BLaER1 treated with 17β-estradiol and CSF1 and Interleukin-3, amounts not matched to agents 10 nM and 100 nM (cell line): ENCODE measurements around the gene RPEL1.
"Not testable (repeated sequence)": the region's sequence is repeated elsewhere in the genome, so short reads cannot be mapped to it uniquely, and the experiment has no call there.

ENCODE experiments used
- H3K27ac ChIP-seq, 11 experiments: shearing (Covaris generic); formaldehyde crosslinking; 2 replicates each; pipeline ENCODE4 v1.8.1; 2022
- H3K27me3 ChIP-seq, 11 experiments: shearing (Covaris generic); formaldehyde crosslinking; 2 replicates each; pipeline ENCODE4 v1.8.1; 2022
- H3K36me3 ChIP-seq, 11 experiments: shearing (Covaris generic); formaldehyde crosslinking; 2 replicates each; pipeline ENCODE4 v1.8.1; 2022
- H3K4me1 ChIP-seq, 10 experiments: shearing (Covaris generic); formaldehyde crosslinking; 2 replicates each; pipeline ENCODE4 v1.8.1; 2022
- H3K4me2 ChIP-seq, 11 experiments: shearing (Covaris generic); formaldehyde crosslinking; 2 replicates each; pipeline ENCODE4 v1.8.1; 2022
- H3K4me3 ChIP-seq, 10 experiments: shearing (Covaris generic); formaldehyde crosslinking; 2 replicates each; pipeline ENCODE4 v1.8.1; 2022
- H3K9ac ChIP-seq, 11 experiments: shearing (Covaris generic); formaldehyde crosslinking; 2 replicates each; pipeline ENCODE4 v1.8.1; 2022
- H3K9me3 ChIP-seq, 11 experiments: shearing (Covaris generic); formaldehyde crosslinking; replicated peaks in 1 of 11; 2 replicates each; pipeline ENCODE4 v1.8.1; 2022
- H4K20me1 ChIP-seq, 11 experiments: shearing (Covaris generic); formaldehyde crosslinking; 2 replicates each; pipeline ENCODE4 v1.8.1; 2022
- Cebpa-rat ChIP-seq, 11 experiments: shearing (Covaris generic); IDR thresholded peaks; 2 replicates each; pipeline ENCODE4 v1.8.1; 2022

The RPEL1 gene

GRCh38 chr10:103245587-103245986 lies at the start of gene RPEL1:
TSS of gene RPEL1 (plus strand) at chr10:103245887. CDS start at chr10:103245997, 110 bp downstream.
- not testable (repeated sequence) for H3K4me3 ChIP-seq, H3K4me2 ChIP-seq, H3K9ac ChIP-seq, H3K27me3 ChIP-seq, H3K27ac ChIP-seq, H3K36me3 ChIP-seq, H3K9me3 ChIP-seq, H4K20me1 ChIP-seq
- peaks cover 0 to 19% (median 5%) of the 10 kb centered on the region in 10 experiments; a peak in 10 of 20 replicates for H3K4me1 ChIP-seq

DNA sequence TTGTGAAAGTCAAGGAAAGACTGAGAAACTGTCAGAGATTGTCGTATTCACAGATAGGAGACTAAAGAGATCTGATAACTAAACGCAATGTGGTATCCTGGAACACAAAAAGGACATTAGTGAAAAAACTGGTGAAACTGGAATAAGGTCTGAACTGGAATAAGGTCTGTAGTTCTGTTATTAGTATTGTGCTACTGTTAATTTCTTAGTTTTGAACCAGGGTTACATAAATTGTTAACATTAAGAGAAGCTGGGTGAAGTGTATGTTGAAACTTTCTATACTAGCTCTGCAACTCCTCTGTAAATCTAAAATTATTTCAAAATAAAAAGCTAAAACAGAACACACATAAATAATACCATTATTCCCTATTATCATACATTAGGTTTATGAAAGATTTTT lies 49.2 kb upstream of the RPEL1 start:
- H3K9me3 ChIP-seq, result no peaks in the 10 kb centered on the region
- H3K27ac ChIP-seq, result peak overlapping the region in 4 of 11 experiments; percentile 68 to 91 (median 86); a peak in 7 of 22 replicates
- peak overlapping the region in 3 of 11 experiments; percentile 61 to 84 (median 79); a peak in 6 of 22 replicates for H3K9ac ChIP-seq
- TF ChIP-seq Cebpa-rat (IDR thresholded peaks at IDR 0.05), result no peak
- H3K4me2 ChIP-seq, result peak overlapping the region in 5 of 11 experiments; percentile 59 to 93 (median 80); a peak in 8 of 22 replicates
- H3K27me3 ChIP-seq, result no peaks in the 10 kb centered on the region
- H3K36me3 ChIP-seq, result no peaks in the 10 kb centered on the region
- peaks cover 26 to 60% (median 31%) of the 10 kb centered on the region in 10 experiments for H3K4me1 ChIP-seq
- peaks cover 0 to 13% (median 5%) of the 10 kb centered on the region in 11 experiments; a peak in 9 of 22 replicates for H4K20me1 ChIP-seq
- H3K4me3 ChIP-seq, result no peak overlapping the region

DNA sequence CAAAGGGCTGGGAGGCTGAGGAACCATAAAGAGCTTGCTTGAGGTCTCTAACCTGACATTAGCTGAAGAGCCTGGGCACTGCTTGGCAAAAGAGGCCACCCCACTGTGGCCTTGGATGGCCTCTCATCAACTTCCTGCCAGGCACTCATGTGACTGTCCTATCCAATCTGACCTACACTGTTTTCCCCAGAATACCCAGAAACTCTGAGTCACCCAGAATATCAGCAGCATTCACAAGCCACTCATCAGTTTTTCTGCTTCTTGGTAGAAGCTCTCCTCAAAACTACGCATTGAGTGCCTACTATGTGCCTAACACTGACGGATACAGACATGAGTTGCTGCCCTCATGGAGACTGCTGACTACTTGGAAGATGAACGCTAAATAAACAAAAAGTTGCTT lies 48.5 kb upstream of the RPEL1 start:
- H3K4me2 ChIP-seq, result peak overlapping the region; percentile 33 to 93 (median 65)
- no peaks in the 10 kb centered on the region for H3K9me3 ChIP-seq
- peaks cover 0 to 7% (median 2%) of the 10 kb centered on the region in 11 experiments; a peak in 8 of 22 replicates for H4K20me1 ChIP-seq
- H3K4me3 ChIP-seq, result peak overlapping the region in 3 of 10 experiments; percentile 7 to 39 (median 33); a peak in 5 of 20 replicates
- TF ChIP-seq Cebpa-rat (IDR thresholded peaks at IDR 0.05), result no peak
- peak overlapping the region in 5 of 11 experiments; percentile 15 to 84 (median 61); a peak in 8 of 22 replicates for H3K9ac ChIP-seq
- H3K36me3 ChIP-seq, result no peaks in the 10 kb centered on the region
- H3K4me1 ChIP-seq, result peaks cover 23 to 66% (median 30%) of the 10 kb centered on the region in 10 experiments
- peak overlapping the region in 7 of 11 experiments; percentile 10 to 91 (median 68); a peak in 13 of 22 replicates for H3K27ac ChIP-seq
- H3K27me3 ChIP-seq, result no peaks in the 10 kb centered on the region

- TF ChIP-seq Cebpa-rat (IDR thresholded peaks at IDR 0.05), result no peak
- Histone ChIP-seq H3K4me1 (peaks cover 23 to 72% (median 30%) of the 10 kb centered on the region in 10 experiments), H3K27me3 (no peaks in the 10 kb centered on the region), H3K9ac (peak overlapping the region in 5 of 11 experiments; percentile 15 to 84 (median 61); a peak in 8 of 22 replicates), H3K9me3 (no peaks in the 10 kb centered on the region), H4K20me1 (no peaks in the 10 kb centered on the region), H3K4me3 (peak overlapping the region in 3 of 10 experiments; percentile 7 to 39 (median 33); a peak in 5 of 20 replicates), H3K4me2 (peak overlapping the region; percentile 33 to 93 (median 65)), H3K27ac (peak overlapping the region in 6 of 11 experiments; percentile 10 to 91 (median 76); a peak in 12 of 22 replicates), H3K36me3 (no peaks in the 10 kb centered on the region)
Measured at GRCh38 chr10:103197903-103198302, 47.8 kb upstream of the RPEL1 start.

- no peaks in the 10 kb centered on the region for H3K27me3 ChIP-seq
Measured at GRCh38 chr10:103198648-103199047, 47.0 kb upstream of the RPEL1 start.

DNA sequence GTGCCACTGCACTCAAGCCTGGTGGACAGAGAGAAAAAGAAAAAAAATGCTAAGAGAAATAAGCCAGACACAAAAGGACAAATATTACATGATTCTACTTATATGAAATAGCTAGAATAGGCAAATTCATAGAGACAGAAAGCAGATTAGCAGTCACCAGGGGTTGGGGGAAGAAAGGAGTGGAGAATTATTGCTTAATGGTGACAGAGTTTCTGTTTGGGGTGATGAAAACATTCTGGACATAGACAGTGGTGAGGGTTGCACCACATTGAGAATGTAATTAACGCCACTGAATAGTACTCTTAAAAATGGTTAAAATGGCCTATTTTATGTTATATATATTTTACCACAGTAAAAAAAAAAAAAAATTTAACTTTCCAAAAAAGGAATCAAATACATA lies 46.2 kb upstream of the RPEL1 start:
- no peak overlapping the region for H3K27ac ChIP-seq
- H3K4me1 ChIP-seq, result peaks cover 17 to 60% (median 18%) of the 10 kb centered on the region in 10 experiments
- TF ChIP-seq Cebpa-rat (IDR thresholded peaks at IDR 0.05), result no peak
- H3K27me3 ChIP-seq, result no peaks in the 10 kb centered on the region
- peak overlapping the region in 2 of 11 experiments; percentile 80 to 93; a peak in 1 of 22 replicates for H3K4me2 ChIP-seq
- H3K4me3 ChIP-seq, result no peak overlapping the region
- H4K20me1 ChIP-seq, result no peaks in the 10 kb centered on the region
- H3K9me3 ChIP-seq, result no peaks in the 10 kb centered on the region
- no peaks in the 10 kb centered on the region for H3K36me3 ChIP-seq
- H3K9ac ChIP-seq, result no peak overlapping the region

More at GRCh38 chr10:103198648-103199047, 47.0 kb upstream of the RPEL1 start:
- no peaks in the 10 kb centered on the region for H4K20me1 ChIP-seq
- peak overlapping the region in 2 of 11 experiments; percentile 79 to 84; a peak in 1 of 22 replicates for H3K9ac ChIP-seq
- peak overlapping the region in 4 of 11 experiments; percentile 68 to 91 (median 86); a peak in 7 of 22 replicates for H3K27ac ChIP-seq
- no peaks in the 10 kb centered on the region for H3K9me3 ChIP-seq
- no peak overlapping the region for H3K4me3 ChIP-seq
- peak overlapping the region in 4 of 11 experiments; percentile 76 to 93 (median 82); a peak in 9 of 22 replicates for H3K4me2 ChIP-seq
- no peak for TF ChIP-seq Cebpa-rat (IDR thresholded peaks at IDR 0.05)
- H3K4me1 ChIP-seq, result peaks cover 19 to 68% (median 26%) of the 10 kb centered on the region in 10 experiments
- no peaks in the 10 kb centered on the region for H3K36me3 ChIP-seq

DNA sequence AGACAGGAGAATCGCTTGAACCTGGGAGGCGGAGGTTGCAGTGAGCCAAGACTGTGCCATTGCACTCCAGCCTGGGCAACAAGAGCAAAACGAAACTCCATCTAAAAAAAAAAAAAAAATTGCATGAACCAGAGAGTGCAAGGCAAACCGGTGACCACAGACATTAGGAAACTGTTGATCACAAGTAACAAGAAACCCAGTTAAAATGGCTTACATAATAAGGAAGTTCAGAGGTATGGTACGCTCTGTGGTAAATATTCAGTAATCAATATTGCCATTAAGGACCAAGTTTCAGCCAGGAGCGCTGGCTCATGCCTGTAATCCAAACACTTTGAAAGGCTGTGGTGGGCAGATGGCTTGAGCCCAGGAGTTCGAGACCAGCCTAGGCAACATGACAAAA lies 43.4 kb upstream of the RPEL1 start:
- Histone ChIP-seq H3K36me3 (no peaks in the 10 kb centered on the region), H3K4me1 (peaks cover 11 to 35% (median 12%) of the 10 kb centered on the region in 10 experiments), H3K27me3 (no peaks in the 10 kb centered on the region), H3K4me2 (peak overlapping the region in 2 of 11 experiments; percentile 9 to 48; a peak in 3 of 22 replicates), H4K20me1 (no peaks in the 10 kb centered on the region), H3K27ac (no peak overlapping the region), H3K9ac (no peak overlapping the region), H3K9me3 (peaks cover 0 to 10% (median 8%) of the 10 kb centered on the region in 11 experiments; a peak in 11 of 22 replicates), H3K4me3 (no peak overlapping the region)
- TF ChIP-seq Cebpa-rat (IDR thresholded peaks at IDR 0.05), result no peak

DNA sequence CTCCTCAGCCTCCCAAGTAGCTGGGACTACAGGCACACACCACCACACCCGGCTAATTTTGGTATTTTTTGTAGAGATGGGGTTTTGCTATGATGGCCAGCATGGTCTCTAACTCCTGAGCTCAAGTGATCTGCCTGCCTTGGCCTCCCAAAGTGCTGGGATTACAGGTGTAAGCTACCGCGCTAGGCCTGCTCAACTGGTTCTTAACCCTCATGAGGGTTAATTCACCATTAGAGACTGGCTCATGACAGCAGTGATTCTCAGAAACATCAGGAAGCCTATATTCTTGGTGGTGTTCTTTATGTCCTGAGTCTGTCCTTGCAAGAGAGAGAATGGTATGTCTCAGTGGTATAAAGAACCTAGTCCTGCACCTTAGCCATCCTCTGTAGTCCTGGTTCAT lies 42.2 kb upstream of the RPEL1 start:
- H3K4me1 ChIP-seq, result peaks cover 0 to 24% (median under 1%) of the 10 kb centered on the region in 10 experiments; a peak in 12 of 20 replicates
- H3K27me3 ChIP-seq, result no peaks in the 10 kb centered on the region
- no peak overlapping the region for H3K4me2 ChIP-seq
- H3K9me3 ChIP-seq, result peaks cover 0 to 21% (median 16%) of the 10 kb centered on the region in 11 experiments; a peak in 20 of 22 replicates
- TF ChIP-seq Cebpa-rat (IDR thresholded peaks at IDR 0.05), result no peak
- H3K36me3 ChIP-seq, result no peaks in the 10 kb centered on the region
- H3K4me3 ChIP-seq, result no peak overlapping the region
- no peaks in the 10 kb centered on the region for H4K20me1 ChIP-seq
- H3K27ac ChIP-seq, result no peak overlapping the region
- H3K9ac ChIP-seq, result no peak overlapping the region

DNA sequence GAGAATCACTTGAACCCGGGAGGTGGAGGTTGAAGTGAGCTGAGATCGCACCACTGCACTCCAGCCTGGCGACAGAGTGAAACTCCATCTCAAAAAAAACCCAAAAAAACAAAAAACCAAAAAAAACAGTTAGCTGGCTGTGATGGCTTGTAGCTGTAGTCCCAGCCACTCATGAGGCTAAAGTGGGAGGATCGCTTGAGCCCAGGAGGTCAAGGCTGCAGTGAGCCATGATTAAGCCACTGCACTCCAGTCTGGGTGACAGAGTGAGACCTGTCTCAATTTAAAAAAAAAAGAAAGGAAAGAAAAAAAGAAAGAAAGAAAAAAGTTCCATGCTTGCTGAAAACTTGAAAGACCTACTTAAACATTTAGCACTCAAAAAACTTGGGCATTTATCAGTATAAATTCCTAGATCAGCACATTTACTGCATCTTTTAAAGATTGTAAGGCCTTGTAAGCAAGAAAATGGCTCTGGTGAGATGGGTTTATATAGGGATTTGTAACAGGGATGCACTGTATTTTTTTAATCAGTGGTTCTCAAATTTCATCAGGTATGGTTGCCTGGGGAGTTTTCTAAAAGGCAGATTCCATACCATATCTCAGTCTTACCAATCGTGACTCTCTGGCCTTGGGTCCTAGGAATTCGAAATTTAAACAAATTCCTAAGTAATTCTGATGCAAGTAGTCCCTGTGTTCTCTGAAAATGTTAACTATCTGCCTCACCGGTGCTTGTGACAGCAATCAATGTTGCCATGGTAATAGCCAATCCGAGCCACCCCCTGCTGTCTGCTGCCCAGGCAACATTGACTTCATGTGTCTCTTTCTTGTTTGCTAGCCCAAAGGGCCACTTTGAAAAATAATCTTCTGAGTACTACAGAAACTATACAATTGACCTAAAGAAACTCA lies 41.1 kb upstream of the RPEL1 start:
- no peak overlapping the region for H3K4me3 ChIP-seq
- no peaks in the 10 kb centered on the region for H3K27me3 ChIP-seq
- no peak overlapping the region for H3K4me2 ChIP-seq
- no peaks in the 10 kb centered on the region for H4K20me1 ChIP-seq
- TF ChIP-seq Cebpa-rat (IDR thresholded peaks at IDR 0.05), result no peak
- no peak overlapping the region for H3K9ac ChIP-seq
- peaks cover 0 to 13% (median 0%) of the 10 kb centered on the region in 10 experiments; a peak in 8 of 20 replicates for H3K4me1 ChIP-seq
- peaks cover 11 to 33% (median 28%) of the 10 kb centered on the region in 11 experiments for H3K9me3 ChIP-seq
- H3K27ac ChIP-seq, result no peak overlapping the region
- no peaks in the 10 kb centered on the region; a peak in 1 of 22 replicates for H3K36me3 ChIP-seq

DNA sequence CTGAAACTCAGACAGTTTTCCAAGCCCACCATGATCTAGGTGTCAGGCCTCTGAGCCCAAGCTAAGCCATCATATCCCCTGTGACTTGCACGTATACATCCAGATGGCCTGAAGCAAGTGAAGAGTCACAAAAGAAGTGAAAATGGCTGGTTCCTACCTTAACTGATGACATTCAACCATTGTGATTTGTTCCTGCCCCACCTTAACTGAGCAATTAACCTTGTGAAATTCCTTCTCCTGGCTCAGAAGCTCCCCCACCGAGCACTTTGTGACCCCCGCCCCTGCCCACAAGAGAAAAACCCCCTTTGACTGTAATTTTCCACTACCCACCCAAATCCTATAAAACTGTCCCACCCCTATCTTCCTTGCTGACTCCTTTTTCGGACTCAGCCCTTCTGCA lies 40.3 kb upstream of the RPEL1 start:
- H3K27ac ChIP-seq, H3K9ac ChIP-seq, H3K36me3 ChIP-seq, H3K27me3 ChIP-seq, H4K20me1 ChIP-seq, H3K4me3 ChIP-seq, H3K4me2 ChIP-seq: not testable (repeated sequence)
- Histone ChIP-seq H3K9me3 (peaks cover 19 to 41% (median 36%) of the 10 kb centered on the region in 11 experiments), H3K4me1 (peaks cover 0 to 12% (median 0%) of the 10 kb centered on the region in 10 experiments; a peak in 7 of 20 replicates)

DNA sequence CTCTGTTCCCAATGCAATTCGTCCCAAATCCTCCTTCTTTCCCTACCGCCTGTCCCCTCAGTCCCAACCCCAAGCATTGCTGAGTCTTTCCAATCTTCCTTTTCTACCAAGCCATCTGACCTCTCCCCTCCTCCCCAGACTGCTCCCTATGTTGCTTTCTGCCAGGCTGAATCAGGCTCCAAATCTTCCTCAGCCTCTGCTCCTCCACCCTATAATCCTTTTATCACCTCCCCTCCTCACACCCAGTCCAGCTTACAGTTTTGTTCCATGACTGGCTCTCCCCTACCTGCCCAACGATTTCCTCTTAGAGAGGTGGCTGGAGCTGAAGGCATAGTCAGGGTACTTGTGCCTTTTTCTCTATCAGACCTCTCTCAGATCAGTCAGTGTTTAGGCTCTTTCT lies 39.0 kb upstream of the RPEL1 start:
- not testable (repeated sequence) for H3K27ac ChIP-seq, H3K4me3 ChIP-seq, H3K36me3 ChIP-seq, H3K4me2 ChIP-seq, H3K27me3 ChIP-seq, H3K9ac ChIP-seq, H4K20me1 ChIP-seq
- Histone ChIP-seq H3K4me1 (peaks cover 0 to 12% (median 0%) of the 10 kb centered on the region in 10 experiments; a peak in 7 of 20 replicates), H3K9me3 (peaks cover 32 to 54% (median 48%) of the 10 kb centered on the region in 11 experiments)
